ENCODE data around the gene FAM131A. TPM values are rescaled to one million over a fixed set of nuclear protein-coding genes. Genes with fewer than 3 reads are reported as not detected.

The FAM131A gene
- total RNA-seq, 4 donors from 2014 or later, result 19.2 to 35.1 (median 22.5) TPM

GRCh38 chr3:184352897-184353545 is 15.6 kb downstream of the FAM131A start:
- Histone ChIP-seq H3K36me3 (no peaks in the 10 kb centered on the region), H3K27ac (no peak overlapping the region), H3K27me3 (no peaks in the 10 kb centered on the region), H3K4me3 (replicated peaks in 1 of 3) (no peak overlapping the region), H3K4me1 (no peaks in the 10 kb centered on the region), H3K9me3 (no peaks in the 10 kb centered on the region)
- intact Hi-C loops (cut with DNase I), result no loop called here
- no peak for TF ChIP-seq POLR2A (IDR thresholded peaks at IDR 0.05)
- no peak for TF ChIP-seq CTCF (IDR thresholded peaks at IDR 0.05)
- 89 to 92% methylated on average over 10 to 11 of the region's 11 CpGs for WGBS, 2 donors
- DNase-seq, result no peak

GRCh38 chr3:184353546-184353941 is 16.1 kb downstream of the FAM131A start:
- Histone ChIP-seq H3K27ac (no peak overlapping the region), H3K4me1 (no peaks in the 10 kb centered on the region), H3K4me3 (replicated peaks in 1 of 3) (no peak overlapping the region), H3K9me3 (no peaks in the 10 kb centered on the region), H3K36me3 (no peaks in the 10 kb centered on the region), H3K27me3 (no peaks in the 10 kb centered on the region)
- DNase-seq, result no peak
- no peak for TF ChIP-seq POLR2A (IDR thresholded peaks at IDR 0.05)
- TF ChIP-seq CTCF (IDR thresholded peaks at IDR 0.05), result no peak
- intact Hi-C loops (cut with DNase I), result no loop called here
- WGBS, 2 donors, result 93 to 100% methylated on average over 2 to 3 of the region's 11 CpGs

GRCh38 chr3:184354121-184354728 is 16.8 kb downstream of the FAM131A start:
- no peak overlapping the region for H3K27ac ChIP-seq
- H3K4me1 ChIP-seq, result no peaks in the 10 kb centered on the region
- no peak overlapping the region for H3K4me3 ChIP-seq (replicated peaks in 1 of 3)
- TF ChIP-seq CTCF (IDR thresholded peaks at IDR 0.05) (peak; percentile 18 to 80 (median 40)), POLR2A (IDR thresholded peaks at IDR 0.05) (no peak)
- WGBS, 2 donors, result 40 to 66% methylated on average over 7 to 9 of the region's 18 CpGs
- H3K36me3 ChIP-seq, result no peaks in the 10 kb centered on the region
- peak; percentile 40 to 46 for DNase-seq
- intact Hi-C loops (cut with DNase I), result no loop called here
- H3K9me3 ChIP-seq, result no peaks in the 10 kb centered on the region
- no peaks in the 10 kb centered on the region for H3K27me3 ChIP-seq

GRCh38 chr3:184354754-184355153 is 17.4 kb downstream of the FAM131A start:
- intact Hi-C loops (cut with DNase I), result no loop called here
- TF ChIP-seq POLR2A (IDR thresholded peaks at IDR 0.05), result no peak
- TF ChIP-seq CTCF (IDR thresholded peaks at IDR 0.05), result no peak
- no peaks in the 10 kb centered on the region for H3K36me3 ChIP-seq
- no peak for DNase-seq
- no peak overlapping the region for H3K27ac ChIP-seq
- 85 to 86% methylated on average over 7 to 8 of the region's 8 CpGs for WGBS, 2 donors
- H3K9me3 ChIP-seq, result no peaks in the 10 kb centered on the region
- H3K27me3 ChIP-seq, result no peaks in the 10 kb centered on the region
- H3K4me1 ChIP-seq, result no peaks in the 10 kb centered on the region
- no peak overlapping the region for H3K4me3 ChIP-seq (replicated peaks in 1 of 3)

GRCh38 chr3:184355261-184356040 is 18.1 kb downstream of the FAM131A start:
- Histone ChIP-seq H3K27me3 (no peaks in the 10 kb centered on the region), H3K9me3 (no peaks in the 10 kb centered on the region), H3K4me1 (peaks cover under 1 to 4% of the 10 kb centered on the region in 2 donors), H3K36me3 (no peaks in the 10 kb centered on the region), H3K4me3 (replicated peaks in 1 of 3) (no peak overlapping the region), H3K27ac (no peak overlapping the region)
- DNase-seq, result no peak
- intact Hi-C loops (cut with DNase I), result no loop called here
- WGBS, 2 donors, result 90 to 92% methylated on average over 15 to 18 of the region's 18 CpGs
- TF ChIP-seq POLR2A (IDR thresholded peaks at IDR 0.05), result no peak
- TF ChIP-seq CTCF (IDR thresholded peaks at IDR 0.05), result no peak

All from thyroid gland (tissue), 4 donors.